HCT116 (cell line): Measurements from ENCODE around the gene STAG1. TPM values are rescaled to one million over a fixed set of nuclear protein-coding genes. Genes with fewer than 3 reads are reported as not detected.

ENCODE experiments used
- ATAC-seq: fragments of 200-7000 bp; cut with Tn5 transposase; 2 replicates; pipeline ENCODE4 v1.9.1; 2020; ENCODE audit warnings: mild to moderate bottlenecking, moderate library complexity
- BruUV-seq: library from RNA; stranded (reverse); fragments of 400-500 nt; replicated peaks from 2 replicates; lab custom pipeline; 2021; lab: Mats Ljungman, UMichigan
- CTCF ChIA-PET: fragments of 300-600 bp; sonication (Branson Sonifier 250); formaldehyde crosslinking; loops from one replicate; lab custom pipeline; 2021; ENCODE audit warnings: antibody characterized with exemption; lab: Charles Lee
- POLR2A ChIA-PET: fragments of 300-600, 350-600 bp; sonication (Branson Sonifier 250); formaldehyde crosslinking; loops from one replicate; lab custom pipeline; 2021; ENCODE audit warnings: antibody characterized with exemption; lab: Charles Lee
- RAD21 ChIA-PET, 2 experiments: fragments of 300-600 bp; sonication (Branson Sonifier 250); formaldehyde crosslinking; loops; one replicate each; lab custom pipeline; 2023; ENCODE audit warnings: low total read pairs in 2 of 2; ENCODE audit not compliant: uncharacterized antibody in 2 of 2, unreplicated experiment in 2 of 2, low non-redundant PET in 1 of 2; lab: Charles Lee
- DNase-seq: peaks from one replicate; pipeline ENCODE4 v3.0.0-alpha.2; 2010; ENCODE audit warnings: low read depth, low spot score
- H2AFZ ChIP-seq: fragments of 200-600 bp; shearing (Covaris generic), sonication (generic); 2 replicates; pipeline ENCODE4 v1.6.1; 2017; ENCODE audit warnings: low read depth, mixed run types, mixed read lengths, antibody characterized with exemption, low read length; ENCODE audit not compliant: poor library complexity, severe bottlenecking
- H3K27ac ChIP-seq: 2 replicates; pipeline ENCODE4 v1.5.1; 2012; ENCODE audit warnings: low read depth, low read length
- H3K27me3 ChIP-seq: fragments of 200-600 bp; sonication (generic); 2 replicates; pipeline ENCODE4 v1.6.1; 2016; ENCODE audit warnings: mixed run types, low read length, mixed read lengths; ENCODE audit not compliant: insufficient read depth
- H3K36me3 ChIP-seq, 2 experiments: fragments of 200-500 bp in 1 of 2; fragments of 200-600 bp in 1 of 2; sonication (Bioruptor generic) in 1 of 2; sonication (generic) in 1 of 2; 2 replicates each; pipeline versions ENCODE4 v1.5.1 to v1.6.1; 2014 to 2016; ENCODE audit warnings: low read length in 2 of 2, inconsistent platforms in 1 of 2, mixed read lengths in 1 of 2, mixed run types in 1 of 2; ENCODE audit not compliant: insufficient read depth in 2 of 2, control insufficient read depth in 1 of 2
- H3K4me1 ChIP-seq, 2 experiments: fragments of 200-600 bp in 1 of 2; sonication (generic) in 1 of 2; 2 replicates each; pipeline versions ENCODE4 v1.5.1 to v1.6.1; 2012 to 2017; ENCODE audit warnings: low read length in 2 of 2, inconsistent platforms in 1 of 2, mild to moderate bottlenecking in 1 of 2, mixed read lengths in 1 of 2, mixed run types in 1 of 2, moderate library complexity in 1 of 2; ENCODE audit not compliant: insufficient read depth in 2 of 2, control insufficient read depth in 1 of 2
- H3K4me2 ChIP-seq: fragments of 200-600 bp; sonication (generic); 2 replicates; pipeline ENCODE4 v1.6.1; 2017; ENCODE audit warnings: mixed run types, low read length, mixed read lengths
- H3K4me3 ChIP-seq, 2 experiments: fragments of 200-600 bp in 1 of 2; sonication (generic) in 1 of 2; replicated peaks in 1 of 2; 2 replicates each; pipeline ENCODE4 v1.5.1; 2011 to 2016; ENCODE audit warnings: low read length in 2 of 2, control low read depth in 1 of 2, low read depth in 1 of 2, mild to moderate bottlenecking in 1 of 2, mixed read lengths in 1 of 2, mixed run types in 1 of 2
- H3K79me2 ChIP-seq: fragments of 200-600 bp; sonication (generic); 2 replicates; pipeline ENCODE4 v1.6.1; 2017; ENCODE audit warnings: mild to moderate bottlenecking, mixed run types, low read length, moderate library complexity, mixed read lengths; ENCODE audit not compliant: insufficient read depth
- H3K9ac ChIP-seq: fragments of 200-600 bp; sonication (generic); 2 replicates; pipeline ENCODE4 v1.6.1; 2016; ENCODE audit warnings: low read length, mixed read lengths
- H3K9me2 ChIP-seq: fragments of 200-600 bp; sonication (generic), shearing (Covaris generic); 2 replicates; pipeline ENCODE4 v1.6.1; 2017; ENCODE audit warnings: mixed run types, mild to moderate bottlenecking, moderate library complexity; ENCODE audit not compliant: insufficient read depth
- H3K9me3 ChIP-seq, 2 experiments: fragments of 200-500 bp in 1 of 2; fragments of 200-600 bp in 1 of 2; sonication (Bioruptor generic) in 1 of 2; sonication (generic) in 1 of 2; 2 replicates each; pipeline ENCODE4 v1.6.1; 2014 to 2017; ENCODE audit warnings: low read length in 2 of 2, mixed read lengths in 2 of 2, inconsistent platforms in 1 of 2, low read depth in 1 of 2, mild to moderate bottlenecking in 1 of 2, mixed run types in 1 of 2, moderate library complexity in 1 of 2; ENCODE audit not compliant: control insufficient read depth in 1 of 2, insufficient read depth in 1 of 2
- H4K20me1 ChIP-seq: fragments of 200-600 bp; sonication (generic), shearing (Covaris generic); 2 replicates; pipeline ENCODE4 v1.6.1; 2017; ENCODE audit warnings: mixed run types, mild to moderate bottlenecking, moderate library complexity; ENCODE audit not compliant: insufficient read depth
- ATF3 ChIP-seq: IDR thresholded peaks from 2 replicates; pipeline ENCODE4 v1.6.1; 2012
- CEBPB ChIP-seq: IDR thresholded peaks from 2 replicates; pipeline ENCODE4 v1.6.1; 2012; ENCODE audit warnings: low read depth
- CTCF ChIP-seq, 3 experiments: fragments of 200-600 bp in 1 of 3; sonication (generic) in 1 of 3; IDR thresholded peaks in 2 of 3; conservative IDR thresholded peaks in 1 of 3; 2 replicates each; pipeline ENCODE4 v1.5.1; 2012 to 2017; ENCODE audit warnings: low read depth in 2 of 3, low read length in 2 of 3, antibody characterized with exemption in 1 of 3, borderline replicate concordance in 1 of 3, control low read depth in 1 of 3, mild to moderate bottlenecking in 1 of 3, mixed read lengths in 1 of 3, mixed run types in 1 of 3, moderate library complexity in 1 of 3; ENCODE audit not compliant: insufficient read depth in 1 of 3
- EGR1 ChIP-seq: IDR thresholded peaks from 2 replicates; pipeline ENCODE4 v1.6.1; 2012; ENCODE audit warnings: low read depth
- JUND ChIP-seq: IDR thresholded peaks from 2 replicates; pipeline ENCODE4 v1.6.1; 2012
- POLR2A ChIP-seq: IDR thresholded peaks from 2 replicates; pipeline ENCODE4 v1.7.0; 2011; ENCODE audit warnings: borderline replicate concordance; ENCODE audit not compliant: insufficient read depth, insufficient read length; ENCODE audit errors: extremely low read depth
- POLR2AphosphoS5 ChIP-seq: IDR thresholded peaks from 2 replicates; pipeline ENCODE4 v1.6.1; 2011; ENCODE audit warnings: mild to moderate bottlenecking, low read depth, low read length, moderate library complexity
- SIN3A ChIP-seq: IDR thresholded peaks from 2 replicates; pipeline ENCODE4 v1.6.1; 2012; ENCODE audit warnings: low read depth
- TCF7L2 ChIP-seq: IDR thresholded peaks from 2 replicates; pipeline ENCODE4 v1.7.0; 2011; ENCODE audit warnings: borderline replicate concordance, inconsistent platforms; ENCODE audit not compliant: insufficient read depth, insufficient read length; ENCODE audit errors: extremely low read depth
- intact Hi-C: fragments of 100-400 bp; cut with micrococcal nuclease; formaldehyde crosslinking; loops from 2 replicates; pipeline ENCODE4 v1.10.0; 2022
- total RNA-seq: library from RNA; stranded (reverse); gene quantifications from one replicate; pipeline ENCODE4 v1.2.1, GENCODE V29; 2021; ENCODE audit not compliant: unreplicated experiment

Gene STAG1
- total RNA-seq, 1 experiment from 2014 or later = 29.4 TPM

GRCh38 chr3:136755192-136755591 is 3.0 kb upstream of the STAG1 start (continued):
- TF ChIP-seq POLR2AphosphoS5 = no peak
- no peak for TF ChIP-seq CTCF (IDR thresholded peaks at IDR 0.05 in 2 of 3, conservative IDR thresholded peaks at IDR 0.05 in 1 of 3; ENCODE audit: borderline replicate concordance in 1 of 3, insufficient read depth in 1 of 3, low read depth in 2 of 3, low read length in 2 of 3)
- no peak for TF ChIP-seq TCF7L2
- no peak for TF ChIP-seq JUND
- no peak for TF ChIP-seq EGR1

GRCh38 chr3:136753326-136753939 is 1.3 kb upstream of the STAG1 start:
- Histone ChIP-seq H3K79me2 (peaks cover 39% of the 10 kb centered on the region), H3K4me2 (peak overlapping the region; percentile 87), H4K20me1 (no peaks in the 10 kb centered on the region), H3K27ac (peak overlapping the region; percentile 99), H3K9me3 (no peaks in the 10 kb centered on the region), H3K9me2 (no peaks in the 10 kb centered on the region), H3K4me3 (peak overlapping the region; percentile 53 to 74), H3K9ac (peak overlapping the region; percentile 94), H3K4me1 (peaks cover 22 to 38% of the 10 kb centered on the region in 2 experiments), H3K27me3 (no peaks in the 10 kb centered on the region), H2AFZ (no peak overlapping the region), H3K36me3 (no peaks in the 10 kb centered on the region)
- CTCF ChIA-PET = interaction anchor here (1.2 to 3.5 kb wide), 6 partner anchors 261 to 711 kb away, joined by 4 to 73 read pairs (median 24); no protein-coding TSS in a partner anchor
- BruUV-seq = no TSS peak
- RAD21 ChIA-PET = interaction anchor here (1.1 to 1.7 kb wide), 4 partner anchors 261 to 674 kb away, joined by 3 to 13 read pairs (median 8); no protein-coding TSS in a partner anchor
- TF ChIP-seq JUND = no peak; the same call in 1 of the 2 replicates
- TF ChIP-seq POLR2A = no peak
- no peak; a peak in 1 of 6 replicates for TF ChIP-seq CTCF (IDR thresholded peaks at IDR 0.05 in 2 of 3, conservative IDR thresholded peaks at IDR 0.05 in 1 of 3; ENCODE audit: borderline replicate concordance in 1 of 3, insufficient read depth in 1 of 3, low read depth in 2 of 3, low read length in 2 of 3)
- TF ChIP-seq ATF3 = no peak
- TF ChIP-seq POLR2AphosphoS5 = no peak
- TF ChIP-seq SIN3A = no peak
- TF ChIP-seq TCF7L2 = no peak
- no peak for TF ChIP-seq CEBPB
- POLR2A ChIA-PET = interaction anchor here (1.0 to 2.2 kb wide), 8 partner anchors 12 to 557 kb away, joined by 3 to 13 read pairs (median 6); partner anchors contain the start of genes IL20RB and MSL2
- intact Hi-C loops = loop anchor here (2.0 kb wide), 4 partner anchors 109 to 557 kb away; partner anchors contain the start of genes MSL2 and NCK1
- ATAC-seq (no peak), DNase-seq (no peak)
